Measurements from ENCODE around the gene TMED9.

DNA sequence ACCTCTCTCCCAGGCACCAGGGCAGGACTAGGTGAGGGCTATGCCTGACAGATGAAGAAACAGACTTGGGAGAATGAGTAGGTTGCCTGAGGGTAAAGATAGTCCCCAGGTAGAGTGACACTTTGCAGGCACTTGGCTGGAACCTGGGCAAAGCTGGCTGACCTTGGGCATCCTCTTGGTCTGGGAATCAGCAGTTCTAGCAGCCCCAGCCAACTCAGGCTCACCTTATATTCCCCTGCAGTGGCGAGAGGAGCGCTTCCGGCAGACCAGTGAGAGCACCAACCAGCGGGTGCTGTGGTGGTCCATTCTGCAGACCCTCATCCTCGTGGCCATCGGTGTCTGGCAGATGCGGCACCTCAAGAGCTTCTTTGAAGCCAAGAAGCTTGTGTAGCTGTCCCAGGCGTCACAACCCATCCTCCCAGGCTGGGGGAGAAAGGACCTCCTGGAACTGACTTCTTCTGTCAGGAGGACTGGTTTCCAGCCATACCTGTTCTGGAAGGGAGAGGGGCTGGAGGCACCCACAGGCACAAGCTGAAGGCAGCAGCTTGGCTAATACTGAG is 3.1 kb downstream of the TMED9 start:
- TF ChIP-seq, protein P1, sequence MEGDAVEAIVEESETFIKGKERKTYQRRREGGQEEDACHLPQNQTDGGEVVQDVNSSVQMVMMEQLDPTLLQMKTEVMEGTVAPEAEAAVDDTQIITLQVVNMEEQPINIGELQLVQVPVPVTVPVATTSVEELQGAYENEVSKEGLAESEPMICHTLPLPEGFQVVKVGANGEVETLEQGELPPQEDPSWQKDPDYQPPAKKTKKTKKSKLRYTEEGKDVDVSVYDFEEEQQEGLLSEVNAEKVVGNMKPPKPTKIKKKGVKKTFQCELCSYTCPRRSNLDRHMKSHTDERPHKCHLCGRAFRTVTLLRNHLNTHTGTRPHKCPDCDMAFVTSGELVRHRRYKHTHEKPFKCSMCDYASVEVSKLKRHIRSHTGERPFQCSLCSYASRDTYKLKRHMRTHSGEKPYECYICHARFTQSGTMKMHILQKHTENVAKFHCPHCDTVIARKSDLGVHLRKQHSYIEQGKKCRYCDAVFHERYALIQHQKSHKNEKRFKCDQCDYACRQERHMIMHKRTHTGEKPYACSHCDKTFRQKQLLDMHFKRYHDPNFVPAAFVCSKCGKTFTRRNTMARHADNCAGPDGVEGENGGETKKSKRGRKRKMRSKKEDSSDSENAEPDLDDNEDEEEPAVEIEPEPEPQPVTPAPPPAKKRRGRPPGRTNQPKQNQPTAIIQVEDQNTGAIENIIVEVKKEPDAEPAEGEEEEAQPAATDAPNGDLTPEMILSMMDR (IDR thresholded peaks at IDR 0.05; ENCODE audit: low read depth, low read length), result no peak
- no peak for TF ChIP-seq EZH2phosphoT487 (IDR thresholded peaks at IDR 0.05; ENCODE audit: low read depth)

Measured in OCI-LY3 (cell line).